HCT116 (cell line): Measurements from ENCODE around the gene SYT7.

Source experiments
- ATF3 ChIP-seq: IDR thresholded peaks from 2 replicates; pipeline ENCODE4 v1.6.1; 2012
- CBX3 ChIP-seq: IDR thresholded peaks from 2 replicates; pipeline ENCODE4 v1.6.1; 2012; ENCODE audit warnings: low read depth
- CEBPB ChIP-seq: IDR thresholded peaks from 2 replicates; pipeline ENCODE4 v1.6.1; 2012; ENCODE audit warnings: low read depth
- CTCF ChIP-seq, 3 experiments: fragments of 200-600 bp in 1 of 3; sonication (generic) in 1 of 3; IDR thresholded peaks in 2 of 3; conservative IDR thresholded peaks in 1 of 3; 2 replicates each; pipeline ENCODE4 v1.5.1; 2012 to 2017; ENCODE audit warnings: low read depth in 2 of 3, low read length in 2 of 3, antibody characterized with exemption in 1 of 3, borderline replicate concordance in 1 of 3, control low read depth in 1 of 3, mild to moderate bottlenecking in 1 of 3, mixed read lengths in 1 of 3, mixed run types in 1 of 3, moderate library complexity in 1 of 3; ENCODE audit not compliant: insufficient read depth in 1 of 3
- EZH2 ChIP-seq: fragments of 200-600 bp; sonication (generic); IDR thresholded peaks from 2 replicates; pipeline ENCODE4 v1.6.1; 2017; ENCODE audit warnings: antibody characterized with exemption, mixed run types
- EZH2phosphoT487 ChIP-seq: fragments of 200-600 bp; IDR thresholded peaks from 2 replicates; pipeline ENCODE4 v1.6.1; 2018; ENCODE audit warnings: antibody characterized with exemption, borderline replicate concordance
- JUND ChIP-seq: IDR thresholded peaks from 2 replicates; pipeline ENCODE4 v1.6.1; 2012
- POLR2A ChIP-seq: IDR thresholded peaks from 2 replicates; pipeline ENCODE4 v1.7.0; 2011; ENCODE audit warnings: borderline replicate concordance; ENCODE audit not compliant: insufficient read depth, insufficient read length; ENCODE audit errors: extremely low read depth
- RAD21 ChIP-seq: IDR thresholded peaks from 2 replicates; pipeline ENCODE4 v1.6.1; 2012; ENCODE audit warnings: low read depth, mild to moderate bottlenecking
- SP1 ChIP-seq: IDR thresholded peaks from 2 replicates; pipeline ENCODE4 v1.6.1; 2012; ENCODE audit warnings: low read depth
- SRF ChIP-seq: IDR thresholded peaks from 2 replicates; pipeline ENCODE4 v1.6.1; 2012; ENCODE audit warnings: low read depth
- TCF7L2 ChIP-seq: IDR thresholded peaks from 2 replicates; pipeline ENCODE4 v1.7.0; 2011; ENCODE audit warnings: borderline replicate concordance, inconsistent platforms; ENCODE audit not compliant: insufficient read depth, insufficient read length; ENCODE audit errors: extremely low read depth
- TF ChIP-seq, protein P1 (sequence below): IDR thresholded peaks from 2 replicates; pipeline ENCODE4 v1.6.1; 2012; ENCODE audit warnings: low read depth
- TF ChIP-seq, protein P2 (sequence below): IDR thresholded peaks from 2 replicates; pipeline ENCODE4 v1.6.1; 2012

- no peak for TF ChIP-seq SRF
- TF ChIP-seq SP1, result no peak
- no peak for TF ChIP-seq CTCF (IDR thresholded peaks at IDR 0.05 in 2 of 3, conservative IDR thresholded peaks at IDR 0.05 in 1 of 3; ENCODE audit: borderline replicate concordance in 1 of 3, insufficient read depth in 1 of 3, low read depth in 2 of 3, low read length in 2 of 3)
- no peak for TF ChIP-seq JUND
- no peak for TF ChIP-seq POLR2A
- TF ChIP-seq EZH2phosphoT487, result no peak
- TF ChIP-seq, protein P1, sequence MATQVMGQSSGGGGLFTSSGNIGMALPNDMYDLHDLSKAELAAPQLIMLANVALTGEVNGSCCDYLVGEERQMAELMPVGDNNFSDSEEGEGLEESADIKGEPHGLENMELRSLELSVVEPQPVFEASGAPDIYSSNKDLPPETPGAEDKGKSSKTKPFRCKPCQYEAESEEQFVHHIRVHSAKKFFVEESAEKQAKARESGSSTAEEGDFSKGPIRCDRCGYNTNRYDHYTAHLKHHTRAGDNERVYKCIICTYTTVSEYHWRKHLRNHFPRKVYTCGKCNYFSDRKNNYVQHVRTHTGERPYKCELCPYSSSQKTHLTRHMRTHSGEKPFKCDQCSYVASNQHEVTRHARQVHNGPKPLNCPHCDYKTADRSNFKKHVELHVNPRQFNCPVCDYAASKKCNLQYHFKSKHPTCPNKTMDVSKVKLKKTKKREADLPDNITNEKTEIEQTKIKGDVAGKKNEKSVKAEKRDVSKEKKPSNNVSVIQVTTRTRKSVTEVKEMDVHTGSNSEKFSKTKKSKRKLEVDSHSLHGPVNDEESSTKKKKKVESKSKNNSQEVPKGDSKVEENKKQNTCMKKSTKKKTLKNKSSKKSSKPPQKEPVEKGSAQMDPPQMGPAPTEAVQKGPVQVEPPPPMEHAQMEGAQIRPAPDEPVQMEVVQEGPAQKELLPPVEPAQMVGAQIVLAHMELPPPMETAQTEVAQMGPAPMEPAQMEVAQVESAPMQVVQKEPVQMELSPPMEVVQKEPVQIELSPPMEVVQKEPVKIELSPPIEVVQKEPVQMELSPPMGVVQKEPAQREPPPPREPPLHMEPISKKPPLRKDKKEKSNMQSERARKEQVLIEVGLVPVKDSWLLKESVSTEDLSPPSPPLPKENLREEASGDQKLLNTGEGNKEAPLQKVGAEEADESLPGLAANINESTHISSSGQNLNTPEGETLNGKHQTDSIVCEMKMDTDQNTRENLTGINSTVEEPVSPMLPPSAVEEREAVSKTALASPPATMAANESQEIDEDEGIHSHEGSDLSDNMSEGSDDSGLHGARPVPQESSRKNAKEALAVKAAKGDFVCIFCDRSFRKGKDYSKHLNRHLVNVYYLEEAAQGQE, result no peak
- no peak for TF ChIP-seq EZH2
- no peak for TF ChIP-seq RAD21
- TF ChIP-seq, protein P2, sequence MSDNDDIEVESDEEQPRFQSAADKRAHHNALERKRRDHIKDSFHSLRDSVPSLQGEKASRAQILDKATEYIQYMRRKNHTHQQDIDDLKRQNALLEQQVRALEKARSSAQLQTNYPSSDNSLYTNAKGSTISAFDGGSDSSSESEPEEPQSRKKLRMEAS, result no peak
- no peak for TF ChIP-seq TCF7L2
- TF ChIP-seq ATF3, result no peak
- TF ChIP-seq CEBPB, result no peak
- no peak for TF ChIP-seq CBX3
These were observed 68.4 kb downstream of the SYT7 start for GRCh38 chr11:61512435-61512834.
